NCI-H446 treated with DMSO at 0.1 percent for 48 hours (cell line): ENCODE data around the gene C1orf167.

Experiments
- DNase-seq: peaks from one replicate; lab custom pipeline; 2025; lab: John Stamatoyannopoulos, UW

Gene C1orf167

GRCh38 chr1:11835441-11836225 lies 73.6 kb downstream of the C1orf167 start:
- no peak for DNase-seq

GRCh38 chr1:11836955-11837766 lies 75.2 kb downstream of the C1orf167 start:
- no peak for DNase-seq

- no peak for DNase-seq
Measured at GRCh38 chr1:11837767-11838348, 75.9 kb downstream of the C1orf167 start.

- DNase-seq = peak; percentile 18
Measured at GRCh38 chr1:11838349-11839272, 76.6 kb downstream of the C1orf167 start.
